ENCODE results near the gene USP11. TPM values are rescaled to one million over a fixed set of nuclear protein-coding genes. Genes with fewer than 3 reads are reported as not detected.
A peak's percentile ranks its signal among the peaks of the same experiment; 100 is the strongest.

Gene USP11
- total RNA-seq, 1 donor from 2014 or later: 106 TPM

DNA sequence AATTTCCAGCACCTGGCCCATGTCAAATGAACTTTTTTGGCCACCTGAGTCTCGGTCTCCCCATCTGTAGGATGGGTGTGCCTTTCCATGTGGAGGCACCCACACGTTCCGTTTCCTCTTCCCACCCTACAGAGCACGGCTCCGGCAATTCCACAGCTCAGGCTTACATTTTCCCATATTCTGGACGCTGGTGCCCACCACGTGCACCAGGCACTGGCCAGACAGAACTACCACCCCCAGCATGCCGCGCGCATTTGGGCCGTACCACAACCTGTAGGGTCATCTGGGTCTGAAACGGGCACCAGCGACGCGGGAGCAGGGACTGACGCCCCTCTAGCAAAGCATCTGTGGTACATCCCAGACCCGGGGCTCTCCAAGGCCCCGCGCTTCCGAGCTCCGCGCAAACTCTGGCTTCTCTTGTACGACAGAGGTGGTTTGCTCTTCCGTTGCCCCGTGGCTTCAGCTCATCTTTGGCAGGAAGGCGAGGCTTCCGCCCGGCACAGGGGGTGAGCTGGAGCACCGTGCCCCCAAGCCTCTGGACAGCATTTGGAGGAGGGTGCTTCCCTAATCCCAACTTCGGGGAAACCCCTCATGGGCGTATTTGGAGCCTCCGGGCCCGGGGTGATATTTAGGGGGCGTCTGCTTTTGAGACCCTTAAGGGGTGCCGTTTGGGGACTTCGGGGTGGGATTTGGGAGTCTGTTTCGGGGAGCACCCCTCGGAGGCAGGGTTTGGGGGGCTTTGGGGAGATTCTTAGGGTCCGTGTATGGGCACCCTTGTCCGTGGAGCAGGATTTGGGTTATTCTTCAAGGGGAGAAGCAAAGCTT is 42.2 kb upstream of the USP11 start:
- peak; percentile 97 for DNase-seq (ENCODE audit: low spot score)
- H3K9ac ChIP-seq: no peak overlapping the region
- TF ChIP-seq EZH2 (IDR thresholded peaks at IDR 0.05) (no peak), EZH2phosphoT487 (IDR thresholded peaks at IDR 0.05) (no peak)
- TF ChIP-seq, protein P1, sequence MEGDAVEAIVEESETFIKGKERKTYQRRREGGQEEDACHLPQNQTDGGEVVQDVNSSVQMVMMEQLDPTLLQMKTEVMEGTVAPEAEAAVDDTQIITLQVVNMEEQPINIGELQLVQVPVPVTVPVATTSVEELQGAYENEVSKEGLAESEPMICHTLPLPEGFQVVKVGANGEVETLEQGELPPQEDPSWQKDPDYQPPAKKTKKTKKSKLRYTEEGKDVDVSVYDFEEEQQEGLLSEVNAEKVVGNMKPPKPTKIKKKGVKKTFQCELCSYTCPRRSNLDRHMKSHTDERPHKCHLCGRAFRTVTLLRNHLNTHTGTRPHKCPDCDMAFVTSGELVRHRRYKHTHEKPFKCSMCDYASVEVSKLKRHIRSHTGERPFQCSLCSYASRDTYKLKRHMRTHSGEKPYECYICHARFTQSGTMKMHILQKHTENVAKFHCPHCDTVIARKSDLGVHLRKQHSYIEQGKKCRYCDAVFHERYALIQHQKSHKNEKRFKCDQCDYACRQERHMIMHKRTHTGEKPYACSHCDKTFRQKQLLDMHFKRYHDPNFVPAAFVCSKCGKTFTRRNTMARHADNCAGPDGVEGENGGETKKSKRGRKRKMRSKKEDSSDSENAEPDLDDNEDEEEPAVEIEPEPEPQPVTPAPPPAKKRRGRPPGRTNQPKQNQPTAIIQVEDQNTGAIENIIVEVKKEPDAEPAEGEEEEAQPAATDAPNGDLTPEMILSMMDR (IDR thresholded peaks at IDR 0.05): no peak
- Mint-ChIP-seq H3K4me3 (peak overlapping the region; percentile 90), H3K4me1 (peaks cover 28% of the 10 kb centered on the region), H3K36me3 (peaks cover 13% of the 10 kb centered on the region), H3K9me3 (no peaks in the 10 kb centered on the region), H3K27ac (peak overlapping the region; percentile 87), H3K27me3 (ENCODE audit: insufficient read depth, low read depth) (peaks cover 9% of the 10 kb centered on the region)
- no peaks in the 10 kb centered on the region for H3K36me3 ChIP-seq
- peak overlapping the region; percentile 76 for H3K4me2 ChIP-seq
- peak overlapping the region; percentile 57 for H2AFZ ChIP-seq (replicated peaks)
- H3K27ac ChIP-seq: no peak overlapping the region
- H4K20me1 ChIP-seq (ENCODE audit: low read depth): peaks cover 17% of the 10 kb centered on the region
- H3K9me3 ChIP-seq (ENCODE audit: low read depth): no peaks in the 10 kb centered on the region
- H3K4me1 ChIP-seq: peaks cover 15% of the 10 kb centered on the region
- peaks cover 19% of the 10 kb centered on the region for H3F3A ChIP-seq (ENCODE audit: low read depth)
- H3K79me2 ChIP-seq (ENCODE audit: low read depth): peaks cover 20% of the 10 kb centered on the region
- peaks cover 19% of the 10 kb centered on the region for H3K27me3 ChIP-seq
- peak overlapping the region; percentile 47 for H3K4me3 ChIP-seq

DNA sequence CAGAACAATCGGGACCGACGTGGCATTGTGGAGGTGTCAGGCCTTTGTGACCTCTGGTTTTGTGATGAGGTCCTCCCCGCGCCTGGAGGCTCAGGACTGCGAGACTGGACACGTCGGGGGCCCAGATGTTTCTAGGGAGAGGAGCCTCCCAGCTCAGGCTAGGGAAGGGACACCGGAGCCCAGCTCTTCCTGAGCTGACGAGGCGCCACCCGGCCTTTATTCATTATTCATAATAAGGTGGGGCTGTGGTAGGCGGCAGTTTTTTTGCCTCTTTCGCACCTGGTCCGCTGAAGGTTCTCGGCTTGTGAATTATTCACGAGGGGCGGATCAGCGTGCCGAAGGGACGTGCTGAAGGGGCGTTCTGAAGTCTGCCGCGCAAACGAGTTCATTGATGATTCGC is 41.5 kb upstream of the USP11 start:
- DNase-seq (ENCODE audit: low spot score): peak; percentile 58
- no peak for TF ChIP-seq EZH2 (IDR thresholded peaks at IDR 0.05)
- TF ChIP-seq EZH2phosphoT487 (IDR thresholded peaks at IDR 0.05): no peak
- TF ChIP-seq, protein P1 (IDR thresholded peaks at IDR 0.05): no peak
- Histone ChIP-seq H3K4me3 (peak overlapping the region; percentile 47), H3K4me2 (peak overlapping the region; percentile 76), H3K4me1 (peaks cover 22% of the 10 kb centered on the region), H3K9me3 (ENCODE audit: low read depth) (no peaks in the 10 kb centered on the region), H3F3A (ENCODE audit: low read depth) (peaks cover 19% of the 10 kb centered on the region), H4K20me1 (ENCODE audit: low read depth) (peaks cover 24% of the 10 kb centered on the region), H2AFZ (replicated peaks) (peak overlapping the region; percentile 57), H3K27ac (no peak overlapping the region), H3K79me2 (ENCODE audit: low read depth) (peaks cover 27% of the 10 kb centered on the region), H3K27me3 (peaks cover 19% of the 10 kb centered on the region), H3K36me3 (no peaks in the 10 kb centered on the region), H3K9ac (no peak overlapping the region)
- Mint-ChIP-seq H3K36me3 (peaks cover 17% of the 10 kb centered on the region), H3K4me1 (peaks cover 35% of the 10 kb centered on the region), H3K9me3 (no peaks in the 10 kb centered on the region), H3K27ac (no peak overlapping the region), H3K4me3 (peak overlapping the region; percentile 90), H3K27me3 (ENCODE audit: insufficient read depth, low read depth) (peaks cover 9% of the 10 kb centered on the region)

DNA sequence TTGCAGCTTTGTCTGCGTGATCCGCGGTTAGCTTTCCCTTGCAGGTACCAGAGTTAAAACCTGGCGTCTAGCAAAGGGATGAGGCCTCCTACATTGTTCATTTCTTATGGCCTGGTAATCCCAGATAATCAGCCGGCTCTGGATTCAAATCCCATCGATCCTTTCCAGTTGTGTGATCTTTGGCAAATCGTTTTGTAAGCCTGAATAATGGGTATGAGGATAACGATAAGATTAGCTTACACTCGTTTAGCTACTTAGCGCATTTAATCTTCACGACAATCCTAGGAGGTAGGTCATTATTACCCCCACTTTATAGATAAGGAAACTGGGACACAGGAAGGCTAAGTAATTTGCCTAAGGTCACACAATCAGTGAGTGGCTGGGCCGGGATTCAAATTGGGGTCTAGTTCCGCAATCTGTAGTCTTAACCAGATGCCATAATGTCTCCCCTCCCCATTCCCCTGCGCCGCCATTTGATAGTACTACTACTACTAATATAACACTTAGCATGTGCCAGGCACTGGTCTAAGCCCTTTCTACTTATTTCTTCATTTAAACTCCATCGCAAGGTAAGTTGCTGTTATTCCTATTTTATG is 40.9 kb upstream of the USP11 start:
- H3K4me1 Mint-ChIP-seq: peaks cover 41% of the 10 kb centered on the region
- Histone ChIP-seq H3K4me2 (peak overlapping the region; percentile 76), H3K4me1 (peaks cover 28% of the 10 kb centered on the region), H3K79me2 (ENCODE audit: low read depth) (peaks cover 33% of the 10 kb centered on the region), H4K20me1 (ENCODE audit: low read depth) (peaks cover 29% of the 10 kb centered on the region), H3K4me3 (peak overlapping the region; percentile 47), H3K27me3 (peaks cover 19% of the 10 kb centered on the region), H3K9ac (no peak overlapping the region), H3K36me3 (no peaks in the 10 kb centered on the region), H3K27ac (no peak overlapping the region), H2AFZ (replicated peaks) (peak overlapping the region; percentile 57), H3K9me3 (ENCODE audit: low read depth) (no peaks in the 10 kb centered on the region), H3F3A (ENCODE audit: low read depth) (peaks cover 19% of the 10 kb centered on the region)
- H3K27me3 Mint-ChIP-seq (ENCODE audit: insufficient read depth, low read depth): peaks cover 9% of the 10 kb centered on the region
- H3K9me3 Mint-ChIP-seq: no peaks in the 10 kb centered on the region
- no peak overlapping the region for H3K27ac Mint-ChIP-seq
- no peak for DNase-seq (ENCODE audit: low spot score)
- H3K4me3 Mint-ChIP-seq: peak overlapping the region; percentile 90
- peaks cover 17% of the 10 kb centered on the region for H3K36me3 Mint-ChIP-seq
- TF ChIP-seq, protein P1 (IDR thresholded peaks at IDR 0.05): no peak
- TF ChIP-seq EZH2phosphoT487 (IDR thresholded peaks at IDR 0.05): no peak
- TF ChIP-seq EZH2 (IDR thresholded peaks at IDR 0.05): no peak

Measured in neural progenitor cell (in vitro differentiated cells).